NB4 (cell line): ENCODE results near the gene CDC42BPA.

Source experiments
- DNase-seq: peaks from one replicate; pipeline ENCODE4 v3.0.0; 2010; ENCODE audit warnings: low read depth
- H3K4me3 ChIP-seq: one replicate; pipeline ENCODE4 v1.5.1; 2011; ENCODE audit warnings: mild to moderate bottlenecking, low read depth, low read length, moderate library complexity
- MYC ChIP-seq: IDR thresholded peaks from 2 replicates; pipeline ENCODE4 v1.6.1; 2011; ENCODE audit warnings: low read depth, low read length
- POLR2A ChIP-seq: IDR thresholded peaks from 2 replicates; pipeline ENCODE4 v1.6.1; 2011; ENCODE audit warnings: mild to moderate bottlenecking; ENCODE audit not compliant: insufficient read length; ENCODE audit errors: extremely low read depth
- TF ChIP-seq, protein P1 (sequence below): IDR thresholded peaks from 2 replicates; pipeline ENCODE4 v1.6.1; 2011; ENCODE audit warnings: low read depth, low read length
- TF ChIP-seq, protein P2 (sequence below): IDR thresholded peaks from one replicate; pipeline ENCODE4 v1.5.1; 2012; ENCODE audit warnings: low read depth, low read length

CDC42BPA gene

DNA sequence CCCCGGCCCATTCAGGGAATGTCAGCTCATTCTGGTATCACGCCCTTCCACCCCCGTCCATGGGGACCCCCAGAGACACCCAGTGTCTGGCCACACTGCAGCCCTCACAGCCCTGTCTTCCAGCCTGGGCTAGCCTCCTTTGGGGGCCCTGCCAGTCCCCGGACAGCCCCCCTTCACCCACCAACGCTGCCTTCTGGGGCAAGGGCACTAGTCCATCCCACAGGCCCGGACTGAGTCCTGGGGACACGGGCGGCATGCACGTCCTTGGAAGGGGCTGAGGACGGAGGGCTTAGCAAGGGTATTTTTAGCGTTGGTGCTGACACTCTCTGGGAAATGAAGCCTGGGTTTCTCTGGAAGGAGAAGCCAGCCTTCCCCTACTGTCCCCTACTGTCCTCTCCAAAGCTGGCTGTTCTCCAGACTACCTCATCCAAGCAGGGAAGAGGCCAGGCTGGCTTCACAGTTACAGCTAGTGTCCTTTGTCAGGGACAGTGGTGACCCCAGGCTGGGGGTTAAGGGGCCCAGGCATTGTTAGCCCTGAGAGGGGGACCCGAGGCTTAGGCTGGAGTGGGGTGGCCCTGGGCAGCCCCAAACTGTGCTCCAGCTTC is 338.7 kb downstream of the CDC42BPA start:
- TF ChIP-seq MYC (no peak), POLR2A (no peak)
- TF ChIP-seq, protein P1, sequence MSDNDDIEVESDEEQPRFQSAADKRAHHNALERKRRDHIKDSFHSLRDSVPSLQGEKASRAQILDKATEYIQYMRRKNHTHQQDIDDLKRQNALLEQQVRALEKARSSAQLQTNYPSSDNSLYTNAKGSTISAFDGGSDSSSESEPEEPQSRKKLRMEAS, result no peak
- TF ChIP-seq, protein P2, sequence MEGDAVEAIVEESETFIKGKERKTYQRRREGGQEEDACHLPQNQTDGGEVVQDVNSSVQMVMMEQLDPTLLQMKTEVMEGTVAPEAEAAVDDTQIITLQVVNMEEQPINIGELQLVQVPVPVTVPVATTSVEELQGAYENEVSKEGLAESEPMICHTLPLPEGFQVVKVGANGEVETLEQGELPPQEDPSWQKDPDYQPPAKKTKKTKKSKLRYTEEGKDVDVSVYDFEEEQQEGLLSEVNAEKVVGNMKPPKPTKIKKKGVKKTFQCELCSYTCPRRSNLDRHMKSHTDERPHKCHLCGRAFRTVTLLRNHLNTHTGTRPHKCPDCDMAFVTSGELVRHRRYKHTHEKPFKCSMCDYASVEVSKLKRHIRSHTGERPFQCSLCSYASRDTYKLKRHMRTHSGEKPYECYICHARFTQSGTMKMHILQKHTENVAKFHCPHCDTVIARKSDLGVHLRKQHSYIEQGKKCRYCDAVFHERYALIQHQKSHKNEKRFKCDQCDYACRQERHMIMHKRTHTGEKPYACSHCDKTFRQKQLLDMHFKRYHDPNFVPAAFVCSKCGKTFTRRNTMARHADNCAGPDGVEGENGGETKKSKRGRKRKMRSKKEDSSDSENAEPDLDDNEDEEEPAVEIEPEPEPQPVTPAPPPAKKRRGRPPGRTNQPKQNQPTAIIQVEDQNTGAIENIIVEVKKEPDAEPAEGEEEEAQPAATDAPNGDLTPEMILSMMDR, result no peak
- DNase-seq, result no peak
- no peak overlapping the region for H3K4me3 ChIP-seq

DNA sequence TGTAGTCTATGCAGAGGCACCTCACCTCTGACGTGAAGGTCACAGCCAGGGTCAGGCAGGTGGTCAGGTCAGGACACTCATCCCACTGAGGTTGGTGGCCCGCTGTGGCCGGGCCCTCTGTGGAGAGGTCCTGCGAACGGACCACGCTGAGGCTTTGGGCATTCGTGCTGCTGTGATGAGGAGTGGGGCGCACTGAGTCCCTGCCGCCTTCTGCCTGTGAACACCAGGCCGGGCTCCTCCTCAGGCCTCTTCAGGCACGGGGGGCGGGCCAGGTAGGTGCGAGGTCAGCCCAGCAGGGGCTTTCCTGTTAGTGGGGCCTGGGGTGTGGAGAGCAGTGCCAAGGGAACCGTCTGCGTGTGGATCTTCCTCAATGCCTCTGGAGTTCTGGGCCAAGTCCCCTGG is 339.2 kb downstream of the CDC42BPA start:
- no peak overlapping the region for H3K4me3 ChIP-seq
- TF ChIP-seq POLR2A (no peak), MYC (no peak)
- TF ChIP-seq, protein P2, result no peak
- TF ChIP-seq, protein P1, result no peak
- DNase-seq, result no peak

DNA sequence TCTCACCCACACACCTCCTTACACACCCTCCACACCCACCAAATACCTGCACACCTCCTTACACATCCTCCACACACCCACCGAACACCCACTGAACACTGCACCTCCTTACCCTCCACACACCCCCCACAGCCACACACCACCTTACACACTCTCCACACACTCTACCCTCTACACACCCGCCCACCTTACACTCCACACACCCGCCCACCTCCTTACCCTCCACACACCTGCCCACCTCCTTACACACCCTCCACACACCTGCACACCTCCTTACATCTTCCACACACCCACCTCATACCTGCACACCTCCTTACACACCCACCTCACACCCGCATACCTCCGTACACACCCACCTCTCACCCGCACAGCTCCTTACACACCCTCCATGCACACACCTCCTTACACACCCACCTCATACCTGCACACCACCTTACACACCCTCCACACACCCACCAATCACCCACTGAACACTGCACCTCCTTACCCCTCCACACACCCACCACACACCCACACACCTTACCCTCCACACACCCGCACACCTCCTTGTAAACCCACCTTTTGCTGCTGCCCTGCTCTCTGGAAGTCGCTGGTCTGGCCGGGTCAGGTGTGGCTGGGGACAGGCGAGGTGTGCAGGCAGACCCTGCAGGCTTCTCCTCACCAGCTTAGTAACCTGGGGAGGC is 339.7 kb downstream of the CDC42BPA start:
- no peak overlapping the region for H3K4me3 ChIP-seq
- TF ChIP-seq, protein P1, result no peak
- TF ChIP-seq MYC, result no peak
- TF ChIP-seq POLR2A, result no peak
- TF ChIP-seq, protein P2, result no peak
- DNase-seq, result no peak

DNA sequence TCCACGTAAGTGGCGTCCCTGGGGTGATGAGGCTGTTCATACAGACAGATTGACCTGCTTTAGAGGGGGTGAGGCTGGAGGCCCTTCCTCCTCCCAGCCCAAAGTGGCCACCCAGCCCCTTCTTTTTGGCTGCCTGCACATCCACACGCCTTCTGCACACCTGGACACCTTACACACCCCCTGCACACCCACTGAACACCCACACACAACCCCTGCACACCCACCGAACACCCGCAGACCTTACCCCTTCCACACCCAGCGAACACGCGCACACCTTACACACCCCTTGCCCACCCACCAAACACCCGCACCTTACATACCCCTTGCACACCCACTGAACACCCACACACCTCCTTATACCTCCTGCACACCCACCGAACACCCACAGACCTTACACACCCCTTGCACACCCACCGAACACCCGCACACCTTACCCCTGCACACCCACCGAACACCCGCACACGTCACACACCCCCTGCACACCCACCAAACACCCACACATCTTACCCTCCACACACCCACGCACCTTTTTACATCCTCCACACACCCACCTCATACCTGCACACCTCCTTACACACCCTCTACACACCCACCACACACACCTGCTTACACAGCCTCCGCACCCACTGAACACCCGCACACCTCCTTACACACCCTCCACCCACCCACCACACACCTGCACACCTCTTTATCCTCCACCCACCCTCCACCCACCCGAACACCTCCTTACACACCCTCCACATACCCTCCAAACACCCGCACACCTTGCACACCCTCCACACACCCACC is 340.5 kb downstream of the CDC42BPA start:
- TF ChIP-seq, protein P1, result no peak
- TF ChIP-seq, protein P2, result no peak
- no peak for TF ChIP-seq POLR2A
- no peak for DNase-seq
- no peak overlapping the region for H3K4me3 ChIP-seq

DNA sequence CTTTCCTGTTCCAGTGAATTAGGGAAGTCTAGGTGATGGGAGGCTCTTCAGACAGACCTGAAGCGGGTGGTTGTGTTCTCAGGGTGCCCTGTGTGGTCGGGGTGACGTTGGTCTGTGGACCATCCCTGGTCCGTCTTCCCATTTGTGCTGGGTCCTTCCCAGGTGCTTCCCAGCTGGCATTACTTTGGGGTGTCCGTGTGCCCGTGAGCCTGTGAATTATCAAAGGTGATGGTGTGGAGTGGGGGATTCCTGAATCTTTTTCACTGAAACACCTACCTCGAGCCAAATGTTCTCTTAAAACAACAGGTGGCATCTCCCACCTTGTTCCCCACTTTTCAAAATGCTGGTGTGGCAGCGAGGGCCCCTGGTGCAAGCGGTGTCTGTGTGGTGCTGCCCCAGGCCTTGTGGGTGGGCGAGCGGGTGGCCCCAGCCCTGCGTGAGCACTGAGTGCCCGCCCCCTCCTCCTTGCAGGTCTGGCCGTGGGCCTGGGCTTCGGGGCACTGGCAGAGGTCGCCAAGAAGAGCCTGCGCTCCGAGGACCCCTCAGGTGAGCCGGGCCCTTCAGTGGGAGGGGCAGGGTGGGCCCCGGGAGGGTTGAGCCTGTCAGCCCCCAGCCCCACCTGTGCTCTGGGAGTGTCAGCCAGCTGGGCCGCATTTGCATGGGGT is 341.2 kb downstream of the CDC42BPA start:
- TF ChIP-seq, protein P1, result no peak
- TF ChIP-seq, protein P2, result no peak
- TF ChIP-seq POLR2A (no peak), MYC (no peak)
- no peak for DNase-seq
- H3K4me3 ChIP-seq, result no peak overlapping the region
